Colonic mucosa (tissue), 4 donors: ENCODE measurements around the gene AGBL4. TPM values are rescaled to one million over a fixed set of nuclear protein-coding genes. Genes with fewer than 3 reads are reported as not detected.

Experiments used
- DNase-seq: peaks from one replicate; pipeline ENCODE4 v3.0.0-alpha.2; 2020
- H3K27ac ChIP-seq: fragments of 200-600 bp; one replicate; pipeline ENCODE4 v1.8.0; 2021
- H3K27me3 ChIP-seq: fragments of 200-600 bp; one replicate; pipeline ENCODE4 v1.8.0; 2021
- H3K36me3 ChIP-seq: fragments of 200-600 bp; one replicate; pipeline ENCODE4 v1.8.0; 2021
- H3K4me1 ChIP-seq: fragments of 200-600 bp; one replicate; pipeline ENCODE4 v1.8.0; 2021; ENCODE audit warnings: mild to moderate bottlenecking
- H3K4me3 ChIP-seq: fragments of 200-600 bp; one replicate; pipeline ENCODE4 v1.8.0; 2021
- H3K9ac ChIP-seq, 2 donors: one replicate each; pipeline ENCODE4 v1.7.0; 2013; ENCODE audit warnings: control low read depth in 2 of 2, low read depth in 2 of 2, low read length in 2 of 2
- H3K9me3 ChIP-seq: fragments of 200-600 bp; one replicate; pipeline ENCODE4 v1.8.0; 2021
- intact Hi-C: fragments of 100-400 bp; cut with DNase I; formaldehyde crosslinking; loops from one replicate; pipeline ENCODE4 v1.14.1; 2022
- total RNA-seq, 2 donors: library from RNA; stranded (reverse); fragmentation: NEBNext Ultra II Directional in 1 of 2; extraction: Animal tissue kit (Norgen Biotek cat#: 25700) in 1 of 2; gene quantifications; one replicate each; pipeline ENCODE4 v1.2.1, GENCODE V29; 2021
- TF ChIP-seq, protein P1 (sequence below): fragments of 200-600 bp; IDR thresholded peaks from one replicate; pipeline ENCODE4 v1.8.0; 2022; ENCODE audit warnings: antibody characterized with exemption, mild to moderate bottlenecking
- donor health status: healthy.
- donor health status: DM: no; HTN: no; CAD: no.
- donor health status: DM: no; HTN: no; CAD: no.

The AGBL4 gene
- total RNA-seq, 2 donors from 2014 or later = 0.24 to 0.30 TPM

GRCh38 chr1:49052102-49052501, 971.7 kb downstream of the AGBL4 start:
- TF ChIP-seq, protein P1, sequence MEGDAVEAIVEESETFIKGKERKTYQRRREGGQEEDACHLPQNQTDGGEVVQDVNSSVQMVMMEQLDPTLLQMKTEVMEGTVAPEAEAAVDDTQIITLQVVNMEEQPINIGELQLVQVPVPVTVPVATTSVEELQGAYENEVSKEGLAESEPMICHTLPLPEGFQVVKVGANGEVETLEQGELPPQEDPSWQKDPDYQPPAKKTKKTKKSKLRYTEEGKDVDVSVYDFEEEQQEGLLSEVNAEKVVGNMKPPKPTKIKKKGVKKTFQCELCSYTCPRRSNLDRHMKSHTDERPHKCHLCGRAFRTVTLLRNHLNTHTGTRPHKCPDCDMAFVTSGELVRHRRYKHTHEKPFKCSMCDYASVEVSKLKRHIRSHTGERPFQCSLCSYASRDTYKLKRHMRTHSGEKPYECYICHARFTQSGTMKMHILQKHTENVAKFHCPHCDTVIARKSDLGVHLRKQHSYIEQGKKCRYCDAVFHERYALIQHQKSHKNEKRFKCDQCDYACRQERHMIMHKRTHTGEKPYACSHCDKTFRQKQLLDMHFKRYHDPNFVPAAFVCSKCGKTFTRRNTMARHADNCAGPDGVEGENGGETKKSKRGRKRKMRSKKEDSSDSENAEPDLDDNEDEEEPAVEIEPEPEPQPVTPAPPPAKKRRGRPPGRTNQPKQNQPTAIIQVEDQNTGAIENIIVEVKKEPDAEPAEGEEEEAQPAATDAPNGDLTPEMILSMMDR = no peak
- Histone ChIP-seq H3K36me3 (no peaks in the 10 kb centered on the region), H3K4me1 (no peaks in the 10 kb centered on the region), H3K9me3 (no peaks in the 10 kb centered on the region), H3K4me3 (no peak overlapping the region), H3K27me3 (no peaks in the 10 kb centered on the region), H3K27ac (no peak overlapping the region), H3K9ac (no peak overlapping the region)
- no peak for DNase-seq
- intact Hi-C loops = no loop called here

DNA sequence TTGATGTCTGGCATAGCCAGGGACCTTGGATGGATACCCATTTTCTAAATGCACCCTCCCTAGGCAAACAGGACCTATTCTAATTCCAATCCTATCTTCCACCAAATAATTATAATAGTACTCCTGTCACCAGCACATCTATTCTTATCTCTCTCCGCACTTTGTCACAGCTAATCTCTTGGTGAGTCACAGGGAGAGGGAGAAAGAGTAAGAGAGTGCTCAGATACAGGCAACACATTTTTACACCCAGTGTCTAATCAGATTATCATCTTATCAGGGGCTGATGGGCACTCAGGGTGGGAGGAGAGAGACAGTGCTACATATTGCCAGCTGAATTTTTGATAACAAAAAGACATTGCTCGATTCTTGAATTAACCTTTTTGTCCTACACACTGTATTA, 972.1 kb downstream of the AGBL4 start:
- Histone ChIP-seq H3K9me3 (no peaks in the 10 kb centered on the region), H3K27me3 (no peaks in the 10 kb centered on the region), H3K4me3 (no peak overlapping the region), H3K36me3 (no peaks in the 10 kb centered on the region), H3K9ac (no peak overlapping the region), H3K27ac (no peak overlapping the region), H3K4me1 (no peaks in the 10 kb centered on the region)
- TF ChIP-seq, protein P1 = no peak
- intact Hi-C loops = no loop called here
- no peak for DNase-seq

DNA sequence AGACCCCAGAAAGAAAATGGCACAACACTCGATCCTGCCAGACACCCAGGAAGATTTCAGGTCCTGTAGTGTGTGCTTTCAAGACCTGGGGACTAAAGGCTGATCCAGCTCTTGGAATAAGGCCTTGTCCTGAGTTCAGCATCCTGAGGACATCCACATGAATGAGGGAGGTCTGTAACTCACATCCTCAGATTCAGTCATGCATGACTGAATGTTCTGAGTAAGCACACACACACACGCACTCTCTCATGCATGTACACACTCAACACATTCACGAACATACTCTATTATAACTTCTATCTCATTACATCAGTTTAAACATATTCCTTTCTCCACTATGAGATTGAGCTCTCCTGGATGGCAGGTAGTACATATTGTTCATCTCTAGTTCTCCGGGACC, 973.7 kb downstream of the AGBL4 start:
- Histone ChIP-seq H3K27ac (no peak overlapping the region), H3K4me1 (no peaks in the 10 kb centered on the region), H3K27me3 (no peaks in the 10 kb centered on the region), H3K4me3 (no peak overlapping the region), H3K9ac (no peak overlapping the region), H3K9me3 (no peaks in the 10 kb centered on the region), H3K36me3 (no peaks in the 10 kb centered on the region)
- no peak for DNase-seq
- TF ChIP-seq, protein P1 = no peak
- intact Hi-C loops = no loop called here

GRCh38 chr1:49048188-49048587, 975.6 kb downstream of the AGBL4 start:
- no peak overlapping the region for H3K27ac ChIP-seq
- DNase-seq = no peak
- TF ChIP-seq, protein P1 = no peak
- intact Hi-C loops = no loop called here
- no peaks in the 10 kb centered on the region for H3K27me3 ChIP-seq
- H3K4me1 ChIP-seq = no peaks in the 10 kb centered on the region
- H3K9me3 ChIP-seq = no peaks in the 10 kb centered on the region
- H3K4me3 ChIP-seq = no peak overlapping the region
- no peak overlapping the region for H3K9ac ChIP-seq
- no peaks in the 10 kb centered on the region for H3K36me3 ChIP-seq

DNA sequence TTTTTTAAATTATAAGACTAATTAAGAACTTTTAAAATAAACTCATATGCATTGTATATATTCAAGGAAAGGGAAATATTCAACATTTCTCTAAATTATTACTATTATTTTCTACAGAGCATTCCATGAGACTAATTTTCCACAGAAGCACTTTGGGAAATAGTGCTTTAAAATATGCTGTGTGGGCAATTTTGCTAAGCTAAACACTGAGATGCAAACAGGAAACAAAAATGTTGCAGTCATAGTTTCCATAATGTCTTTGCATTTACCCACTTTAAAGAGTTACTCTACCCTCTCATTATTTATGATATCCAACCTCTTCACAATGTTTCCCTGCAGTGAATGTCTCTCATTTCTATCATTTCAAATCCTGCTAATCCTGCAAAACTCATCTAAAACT, 977.4 kb downstream of the AGBL4 start:
- H3K27ac ChIP-seq = no peak overlapping the region
- H3K9ac ChIP-seq = no peak overlapping the region
- H3K9me3 ChIP-seq = no peaks in the 10 kb centered on the region
- intact Hi-C loops = no loop called here
- no peaks in the 10 kb centered on the region for H3K27me3 ChIP-seq
- H3K36me3 ChIP-seq = no peaks in the 10 kb centered on the region
- H3K4me1 ChIP-seq = no peaks in the 10 kb centered on the region
- no peak overlapping the region for H3K4me3 ChIP-seq
- TF ChIP-seq, protein P1 = no peak
- no peak for DNase-seq

- no peaks in the 10 kb centered on the region for H3K36me3 ChIP-seq
- H3K27ac ChIP-seq = no peak overlapping the region
- H3K9me3 ChIP-seq = no peaks in the 10 kb centered on the region
- DNase-seq = no peak
- no peaks in the 10 kb centered on the region for H3K4me1 ChIP-seq
- H3K9ac ChIP-seq = no peak overlapping the region
- H3K4me3 ChIP-seq = no peak overlapping the region
- TF ChIP-seq, protein P1 = no peak
- intact Hi-C loops = no loop called here
- H3K27me3 ChIP-seq = no peaks in the 10 kb centered on the region
Measured at GRCh38 chr1:49045371-49045770, 978.4 kb downstream of the AGBL4 start.
